HEK293 (cell line): Measurements from ENCODE around the gene LRRC8D.

Experiments
- CTCF ChIA-PET: fragments of 350-600 bp; formaldehyde crosslinking; extraction: SDS; loops from one replicate; lab custom pipeline; 2021; ENCODE audit warnings: antibody characterized with exemption; lab: Yijun Ruan, JAX
- POLR2A ChIA-PET: fragments of 300-600 bp; formaldehyde crosslinking; extraction: SDS; loops from one replicate; lab custom pipeline; 2020; ENCODE audit warnings: antibody characterized with exemption, inconsistent platforms; lab: Yijun Ruan, JAX
- H3K27ac ChIP-seq: fragments of 200-500 bp; sonication (Bioruptor generic); 2 replicates; pipeline ENCODE4 v1.5.1; 2014; ENCODE audit warnings: low read depth, low read length, control low read depth, inconsistent platforms; ENCODE audit errors: extremely low read depth
- H3K36me3 ChIP-seq, 2 experiments: fragments of 200-500 bp in 1 of 2; sonication (Bioruptor generic) in 1 of 2; 1 replicate in 1 of 2; 2 replicates in 1 of 2; pipeline ENCODE4 v1.5.1; 2014 to 2017; ENCODE audit warnings: inconsistent platforms in 2 of 2, low read length in 2 of 2; ENCODE audit not compliant: control insufficient read depth in 2 of 2, insufficient read depth in 1 of 2
- H3K4me1 ChIP-seq: fragments of 200-500 bp; sonication (Bioruptor generic); 2 replicates; pipeline ENCODE4 v1.5.1; 2014; ENCODE audit warnings: mild to moderate bottlenecking, low read length, inconsistent platforms; ENCODE audit not compliant: control insufficient read depth, insufficient read depth
- H3K4me3 ChIP-seq: 2 replicates; pipeline ENCODE4 v1.5.1; 2011; ENCODE audit warnings: low read depth, mild to moderate bottlenecking, control low read depth, low read length, moderate library complexity
- H3K9me3 ChIP-seq: fragments of 200-500 bp; sonication (Bioruptor generic); 2 replicates; pipeline ENCODE4 v1.5.1; 2014; ENCODE audit warnings: low read depth, low read length, inconsistent platforms; ENCODE audit not compliant: control insufficient read depth, insufficient read depth
- GLIS2 ChIP-seq: fragments of 450-650 bp; formaldehyde crosslinking; IDR thresholded peaks from 2 replicates; pipeline ENCODE4 v1.5.1; 2016; ENCODE audit warnings: missing biosample characterization, missing genetic modification characterization
- OSR2 ChIP-seq: fragments of 450-650 bp; formaldehyde crosslinking; IDR thresholded peaks from 2 replicates; pipeline ENCODE4 v1.5.1; 2016; ENCODE audit warnings: missing biosample characterization, missing genetic modification characterization
- PBX3 ChIP-seq: sonication (generic); formaldehyde crosslinking; IDR thresholded peaks from 2 replicates; pipeline ENCODE4 v1.8.1; 2022; ENCODE audit warnings: mild to moderate bottlenecking, moderate library complexity, missing genetic modification reagents
- REPIN1 ChIP-seq: fragments of 450-650 bp; formaldehyde crosslinking; IDR thresholded peaks from 2 replicates; pipeline ENCODE4 v1.5.1; 2017; ENCODE audit warnings: missing biosample characterization, missing genetic modification characterization, low read depth
- SCRT1 ChIP-seq: fragments of 450-650 bp; formaldehyde crosslinking; IDR thresholded peaks from 2 replicates; pipeline ENCODE4 v1.5.1; 2016; ENCODE audit warnings: missing biosample characterization, missing genetic modification characterization, borderline replicate concordance
- SP3 ChIP-seq: fragments of 450-650 bp; formaldehyde crosslinking; IDR thresholded peaks from 2 replicates; pipeline ENCODE4 v1.5.1; 2016; ENCODE audit warnings: missing biosample characterization, missing genetic modification characterization
- TRIM28 ChIP-seq: IDR thresholded peaks from 2 replicates; pipeline ENCODE4 v1.6.1; 2011; ENCODE audit warnings: low read length, control low read depth, borderline replicate concordance
- ZBTB10 ChIP-seq: fragments of 450-650 bp; formaldehyde crosslinking; IDR thresholded peaks from 2 replicates; pipeline ENCODE4 v1.5.1; 2016; ENCODE audit warnings: missing biosample characterization, missing genetic modification characterization
- ZBTB11 ChIP-seq: fragments of 450-650 bp; formaldehyde crosslinking; conservative IDR thresholded peaks from 2 replicates; pipeline ENCODE4 v1.5.1; 2016; ENCODE audit warnings: low read depth, missing biosample characterization, missing genetic modification characterization
- ZBTB8A ChIP-seq: fragments of 450-650 bp; formaldehyde crosslinking; IDR thresholded peaks from 2 replicates; pipeline ENCODE4 v1.5.1; 2016; ENCODE audit warnings: missing biosample characterization, missing genetic modification characterization
- ZFHX2 ChIP-seq: fragments of 450-650 bp; formaldehyde crosslinking; conservative IDR thresholded peaks from 2 replicates; pipeline ENCODE4 v1.5.1; 2016; ENCODE audit warnings: missing biosample characterization, missing genetic modification characterization
- ZNF184 ChIP-seq: fragments of 450-650 bp; IDR thresholded peaks from 2 replicates; pipeline ENCODE4 v1.5.1; 2018; ENCODE audit warnings: missing biosample characterization, mild to moderate bottlenecking, missing genetic modification characterization
- ZNF214 ChIP-seq: fragments of 450-650 bp; formaldehyde crosslinking; IDR thresholded peaks from 2 replicates; pipeline ENCODE4 v1.5.1; 2017; ENCODE audit warnings: missing biosample characterization, mild to moderate bottlenecking, missing genetic modification characterization, borderline replicate concordance
- ZNF223 ChIP-seq: fragments of 450-650 bp; formaldehyde crosslinking; IDR thresholded peaks from 2 replicates; pipeline ENCODE4 v1.5.1; 2016; ENCODE audit warnings: missing biosample characterization, missing genetic modification characterization
- ZNF26 ChIP-seq: fragments of 450-650 bp; formaldehyde crosslinking; IDR thresholded peaks from 2 replicates; pipeline ENCODE4 v1.5.1; 2016; ENCODE audit warnings: missing biosample characterization, missing genetic modification characterization
- ZNF354C ChIP-seq: fragments of 450-650 bp; formaldehyde crosslinking; IDR thresholded peaks from 2 replicates; pipeline ENCODE4 v1.5.1; 2016; ENCODE audit warnings: missing biosample characterization, missing genetic modification characterization, low read depth, borderline replicate concordance
- ZNF37A ChIP-seq: fragments of 450-650 bp; IDR thresholded peaks from 2 replicates; pipeline ENCODE4 v1.5.1; 2018; ENCODE audit warnings: missing biosample characterization, missing genetic modification characterization
- ZNF394 ChIP-seq: fragments of 450-650 bp; formaldehyde crosslinking; IDR thresholded peaks from 2 replicates; pipeline ENCODE4 v1.5.1; 2016; ENCODE audit warnings: missing biosample characterization, missing genetic modification characterization, mild to moderate bottlenecking, moderate library complexity, borderline replicate concordance
- ZNF416 ChIP-seq: fragments of 450-650 bp; formaldehyde crosslinking; IDR thresholded peaks from 2 replicates; pipeline ENCODE4 v1.5.1; 2016; ENCODE audit warnings: missing biosample characterization, missing genetic modification characterization
- ZNF449 ChIP-seq: fragments of 450-650 bp; formaldehyde crosslinking; IDR thresholded peaks from 2 replicates; pipeline ENCODE4 v1.5.1; 2017; ENCODE audit warnings: missing biosample characterization, mild to moderate bottlenecking, missing genetic modification characterization, moderate library complexity
- ZNF596 ChIP-seq: fragments of 450-650 bp; IDR thresholded peaks from 2 replicates; pipeline ENCODE4 v1.5.0; 2018; ENCODE audit warnings: missing biosample characterization, mild to moderate bottlenecking, missing genetic modification characterization, moderate library complexity
- ZNF654 ChIP-seq: fragments of 450-650 bp; formaldehyde crosslinking; IDR thresholded peaks from 2 replicates; pipeline ENCODE4 v1.5.1; 2016; ENCODE audit warnings: low read depth, missing biosample characterization, missing genetic modification characterization
- ZNF660 ChIP-seq: fragments of 450-650 bp; IDR thresholded peaks from 2 replicates; pipeline ENCODE4 v1.5.1; 2018; ENCODE audit warnings: missing biosample characterization, mild to moderate bottlenecking, missing genetic modification characterization
- ZNF670 ChIP-seq: fragments of 450-650 bp; formaldehyde crosslinking; IDR thresholded peaks from 2 replicates; pipeline ENCODE4 v1.5.1; 2016; ENCODE audit warnings: missing biosample characterization, missing genetic modification characterization, low read depth
- ZNF677 ChIP-seq: fragments of 450-650 bp; IDR thresholded peaks from 2 replicates; pipeline ENCODE4 v1.5.0; 2018; ENCODE audit warnings: missing biosample characterization, mild to moderate bottlenecking, missing genetic modification characterization, moderate library complexity
- ZNF776 ChIP-seq: fragments of 450-650 bp; formaldehyde crosslinking; IDR thresholded peaks from 2 replicates; pipeline ENCODE4 v1.5.0; 2017; ENCODE audit warnings: missing biosample characterization, missing genetic modification characterization, borderline replicate concordance
- ZNF830 ChIP-seq: fragments of 450-650 bp; IDR thresholded peaks from 2 replicates; pipeline ENCODE4 v1.5.0; 2018; ENCODE audit warnings: missing biosample characterization, missing genetic modification characterization, low read depth, mild to moderate bottlenecking, moderate library complexity

LRRC8D gene

GRCh38 chr1:89843273-89844130 is 22.7 kb downstream of the LRRC8D start:
- peak overlapping the region; percentile 58; the same call in 1 of the 2 replicates for H3K27ac ChIP-seq
- CTCF ChIA-PET, result interaction anchor here (0.7 to 1.5 kb wide), 15 partner anchors 10 to 205 kb away, joined by 3 to 9 read pairs (median 3); no protein-coding TSS in a partner anchor
- peaks cover 6% of the 10 kb centered on the region for H3K4me1 ChIP-seq
- POLR2A ChIA-PET, result interaction anchor here (0.5 to 1.7 kb wide), 9 partner anchors 15 to 152 kb away, joined by 3 to 7 read pairs (median 3); partner anchors contain the start of genes LRRC8D and ZNF326
- H3K9me3 ChIP-seq, result no peaks in the 10 kb centered on the region
- H3K36me3 ChIP-seq, result peaks cover 8 to 29% of the 10 kb centered on the region in 2 experiments; a peak in 2 of 3 replicates
- peak overlapping the region; percentile 69 for H3K4me3 ChIP-seq
- TF ChIP-seq REPIN1 (no peak), ZNF354C (tag by site-specific recombination) (no peak), ZNF776 (tag by site-specific recombination) (no peak), ZNF184 (tag by site-specific recombination) (no peak), ZNF830 (tag by site-specific recombination) (no peak), ZNF416 (no peak), ZNF394 (tag by site-specific recombination) (no peak), ZNF677 (tag by site-specific recombination) (no peak), PBX3 (0 out of 2 replicates have a peak, but pooled peaks have one; percentile 25), GLIS2 (tag by site-specific recombination) (no peak), ZFHX2 (tag by site-specific recombination) (no peak), ZNF223 (tag by site-specific recombination) (no peak), ZNF596 (tag by site-specific recombination) (peak; percentile 54), SCRT1 (tag by site-specific recombination) (no peak), ZBTB10 (tag by site-specific recombination) (no peak), ZNF37A (tag by site-specific recombination) (no peak), ZNF670 (no peak), ZNF214 (tag by site-specific recombination) (no peak), ZNF660 (tag by site-specific recombination) (peak; percentile 51; the same call in 1 of the 2 replicates), SP3 (tag by site-specific recombination) (no peak), ZBTB11 (tag by site-specific recombination) (peak; percentile 58; the same call in 1 of the 2 replicates), ZBTB8A (tag by site-specific recombination) (no peak), ZNF449 (tag by site-specific recombination) (no peak), OSR2 (tag by site-specific recombination) (no peak), ZNF26 (no peak), ZNF654 (tag by site-specific recombination) (no peak), TRIM28 (no peak)
